OCI-LY7 (cell line): ENCODE data around the gene KCMF1. TPM values are rescaled to one million over a fixed set of nuclear protein-coding genes. Genes with fewer than 3 reads are reported as not detected.
A peak's percentile ranks its signal among the peaks of the same experiment; 100 is the strongest.

Experiments
- BruUV-seq: library from RNA; stranded (reverse); fragments of 400-500 nt; replicated peaks from 2 replicates; lab custom pipeline; 2021; lab: Mats Ljungman, UMichigan
- CTCF ChIA-PET: fragments of 300-600 bp; sonication (Branson Sonifier 250); formaldehyde crosslinking; loops from one replicate; lab custom pipeline; 2022; ENCODE audit warnings: antibody characterized with exemption; ENCODE audit not compliant: unreplicated experiment; lab: Charles Lee
- POLR2A ChIA-PET: fragments of 300-600 bp; sonication (Branson Sonifier 250); formaldehyde crosslinking; loops from one replicate; lab custom pipeline; 2022; ENCODE audit warnings: antibody characterized with exemption; lab: Charles Lee
- DNase-seq: peaks from one replicate; pipeline ENCODE4 v3.0.0-alpha.2; 2015; ENCODE audit warnings: low spot score
- H2AFZ ChIP-seq: fragments of 200-600 bp; sonication (generic), shearing (Covaris generic); 2 replicates; pipeline ENCODE4 v1.6.1; 2014; ENCODE audit warnings: mild to moderate bottlenecking, antibody characterized with exemption, low read length, moderate library complexity
- H3K27ac ChIP-seq: fragments of 200-600 bp; sonication (generic); 2 replicates; pipeline ENCODE4 v1.5.1; 2014; ENCODE audit warnings: mixed run types, low read depth, mild to moderate bottlenecking, moderate library complexity, low read length, inconsistent platforms; ENCODE audit not compliant: poor library complexity, severe bottlenecking
- H3K36me3 ChIP-seq: fragments of 200-600 bp; sonication (generic); 2 replicates; pipeline ENCODE4 v1.6.1; 2014; ENCODE audit warnings: mild to moderate bottlenecking, antibody characterized with exemption, low read length, moderate library complexity, mixed read lengths; ENCODE audit not compliant: insufficient read depth
- H3K4me1 ChIP-seq: fragments of 200-600 bp; sonication (generic); 2 replicates; pipeline ENCODE4 v1.5.1; 2014; ENCODE audit warnings: mild to moderate bottlenecking, low read length; ENCODE audit not compliant: insufficient read depth, poor library complexity, severe bottlenecking
- H3K4me2 ChIP-seq: fragments of 200-600 bp; sonication (generic); 2 replicates; pipeline ENCODE4 v1.6.1; 2014; ENCODE audit warnings: mild to moderate bottlenecking, low read length
- H3K4me3 ChIP-seq: fragments of 200-600 bp; sonication (generic); 2 replicates; pipeline ENCODE4 v1.5.1; 2014; ENCODE audit warnings: mild to moderate bottlenecking, low read depth, low read length; ENCODE audit not compliant: poor library complexity, severe bottlenecking
- H3K79me2 ChIP-seq: fragments of 200-600 bp; sonication (generic); 2 replicates; pipeline ENCODE4 v1.6.1; 2016; ENCODE audit warnings: low read depth, mild to moderate bottlenecking, low read length, moderate library complexity, mixed read lengths; ENCODE audit not compliant: insufficient read depth
- H3K9me2 ChIP-seq: fragments of 200-600 bp; sonication (generic); 2 replicates; pipeline ENCODE4 v1.6.1; 2016; ENCODE audit warnings: mild to moderate bottlenecking, low read length, mixed read lengths; ENCODE audit not compliant: insufficient read depth
- H3K9me3 ChIP-seq: fragments of 200-600 bp; sonication (generic); 2 replicates; pipeline ENCODE4 v1.6.1; 2014; ENCODE audit warnings: mild to moderate bottlenecking, mixed run types, low read length, mixed read lengths
- H4K20me1 ChIP-seq: fragments of 200-600 bp; sonication (generic); 2 replicates; pipeline ENCODE4 v1.6.1; 2014; ENCODE audit warnings: mild to moderate bottlenecking, antibody characterized with exemption, low read length, moderate library complexity, mixed read lengths; ENCODE audit not compliant: insufficient read depth
- EZH2phosphoT487 ChIP-seq: fragments of 200-600 bp; sonication (generic); IDR thresholded peaks from 2 replicates; pipeline ENCODE4 v1.6.1; 2018; ENCODE audit warnings: low read depth, borderline replicate concordance, mild to moderate bottlenecking, mixed run types, antibody characterized with exemption, low read length, moderate library complexity, mixed read lengths
- intact Hi-C: fragments of 100-400 bp; cut with micrococcal nuclease; formaldehyde crosslinking; loops from one replicate; pipeline ENCODE4 v1.10.0; 2022; ENCODE audit not compliant: unreplicated experiment
- total RNA-seq, 2 experiments: library from RNA; depleted of rRNA in 1 of 2; stranded (reverse); fragments of >200 nt in 1 of 2; shearing (Covaris generic) in 1 of 2; gene quantifications; 2 replicates each; pipeline ENCODE4 v1.2.3, GENCODE V29; 2014 to 2022
- TF ChIP-seq, protein P1 (sequence below): fragments of 200-600 bp; sonication (generic); conservative IDR thresholded peaks from 2 replicates; pipeline ENCODE4 v1.5.1; 2014; ENCODE audit warnings: mild to moderate bottlenecking, antibody characterized with exemption, low read length, moderate library complexity, mixed read lengths

KCMF1 gene
- total RNA-seq, 2 experiments from 2014 or later, result 42.2 to 95.1 TPM

- H3K4me1 ChIP-seq, result peaks cover 11% of the 10 kb centered on the region
- DNase-seq, result no peak
- H4K20me1 ChIP-seq, result peaks cover 14% of the 10 kb centered on the region; the same call in 1 of the 2 replicates
- H3K36me3 ChIP-seq, result peaks cover 56% of the 10 kb centered on the region
- H3K4me3 ChIP-seq, result no peak overlapping the region
- BruUV-seq, result no TSS peak
- TF ChIP-seq, protein P1, sequence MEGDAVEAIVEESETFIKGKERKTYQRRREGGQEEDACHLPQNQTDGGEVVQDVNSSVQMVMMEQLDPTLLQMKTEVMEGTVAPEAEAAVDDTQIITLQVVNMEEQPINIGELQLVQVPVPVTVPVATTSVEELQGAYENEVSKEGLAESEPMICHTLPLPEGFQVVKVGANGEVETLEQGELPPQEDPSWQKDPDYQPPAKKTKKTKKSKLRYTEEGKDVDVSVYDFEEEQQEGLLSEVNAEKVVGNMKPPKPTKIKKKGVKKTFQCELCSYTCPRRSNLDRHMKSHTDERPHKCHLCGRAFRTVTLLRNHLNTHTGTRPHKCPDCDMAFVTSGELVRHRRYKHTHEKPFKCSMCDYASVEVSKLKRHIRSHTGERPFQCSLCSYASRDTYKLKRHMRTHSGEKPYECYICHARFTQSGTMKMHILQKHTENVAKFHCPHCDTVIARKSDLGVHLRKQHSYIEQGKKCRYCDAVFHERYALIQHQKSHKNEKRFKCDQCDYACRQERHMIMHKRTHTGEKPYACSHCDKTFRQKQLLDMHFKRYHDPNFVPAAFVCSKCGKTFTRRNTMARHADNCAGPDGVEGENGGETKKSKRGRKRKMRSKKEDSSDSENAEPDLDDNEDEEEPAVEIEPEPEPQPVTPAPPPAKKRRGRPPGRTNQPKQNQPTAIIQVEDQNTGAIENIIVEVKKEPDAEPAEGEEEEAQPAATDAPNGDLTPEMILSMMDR, result no peak
- no peak for TF ChIP-seq EZH2phosphoT487
- ChIA-PET POLR2A (interaction anchor here (1.2 kb wide), 1 partner anchor 62 kb away, joined by 4 read pairs; no protein-coding TSS in a partner anchor), CTCF (no interaction called here)
- no peaks in the 10 kb centered on the region for H3K9me2 ChIP-seq
- intact Hi-C loops, result no loop called here
- H2AFZ ChIP-seq, result no peak overlapping the region
- H3K79me2 ChIP-seq, result peaks cover 97% of the 10 kb centered on the region
- no peak overlapping the region for H3K4me2 ChIP-seq
- H3K27ac ChIP-seq, result no peak overlapping the region
- H3K9me3 ChIP-seq, result no peaks in the 10 kb centered on the region
Observed at GRCh38 chr2:85008252-85008651, 37.3 kb downstream of the KCMF1 start.

DNA sequence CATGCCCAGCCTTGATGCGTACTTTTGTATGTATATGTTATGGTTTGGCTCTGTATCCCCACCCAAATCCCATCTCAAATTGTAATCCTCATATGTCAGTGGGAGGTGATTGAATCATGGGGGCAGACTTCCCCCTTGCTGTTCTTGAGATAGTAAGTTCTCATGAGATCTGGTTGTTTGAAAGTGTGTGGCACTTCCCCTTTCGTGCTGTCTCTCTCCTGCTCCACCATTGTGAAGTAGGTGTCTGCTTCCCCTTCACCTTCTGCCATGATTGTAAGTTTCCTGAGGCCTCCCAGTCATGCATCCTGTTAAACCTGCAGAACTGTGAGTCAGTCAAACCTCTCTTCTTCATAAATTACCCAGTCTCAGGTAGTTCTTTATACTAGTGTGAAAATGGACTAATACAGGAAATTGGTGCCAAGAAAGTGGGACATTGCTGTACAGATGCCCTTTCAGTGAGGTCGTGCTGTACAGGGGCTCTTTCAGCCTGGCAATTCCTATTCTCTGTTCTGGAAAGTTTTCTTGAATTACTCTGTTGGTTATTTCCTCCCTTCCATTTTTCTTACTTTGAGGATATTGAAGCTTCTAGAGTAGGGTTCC, 38.2 kb downstream of the KCMF1 start:
- Histone ChIP-seq H3K4me1 (peaks cover 18% of the 10 kb centered on the region), H3K9me3 (no peaks in the 10 kb centered on the region), H4K20me1 (peaks cover 17% of the 10 kb centered on the region; the same call in 1 of the 2 replicates), H3K36me3 (peaks cover 53% of the 10 kb centered on the region), H3K4me2 (no peak overlapping the region), H3K27ac (no peak overlapping the region), H3K4me3 (no peak overlapping the region), H3K79me2 (peaks cover 97% of the 10 kb centered on the region), H2AFZ (no peak overlapping the region), H3K9me2 (no peaks in the 10 kb centered on the region)
- peak; percentile 39 for DNase-seq
- CTCF ChIA-PET, result no interaction called here
- TF ChIP-seq, protein P1, result no peak
- no peak for TF ChIP-seq EZH2phosphoT487
- intact Hi-C loops, result no loop called here
- POLR2A ChIA-PET, result interaction anchor here (0.6 to 1.2 kb wide), 3 partner anchors 63 to 1791 kb away, joined by 3 to 4 read pairs (median 4); no protein-coding TSS in a partner anchor
- no TSS peak for BruUV-seq

- DNase-seq, result no peak
- no TSS peak for BruUV-seq
- Histone ChIP-seq H3K4me3 (no peak overlapping the region), H3K36me3 (peaks cover 50% of the 10 kb centered on the region), H3K79me2 (peaks cover 97% of the 10 kb centered on the region), H3K4me2 (no peak overlapping the region), H2AFZ (no peak overlapping the region), H3K4me1 (peaks cover 24% of the 10 kb centered on the region), H4K20me1 (peaks cover 18% of the 10 kb centered on the region; the same call in 1 of the 2 replicates), H3K9me3 (no peaks in the 10 kb centered on the region), H3K27ac (no peak overlapping the region), H3K9me2 (no peaks in the 10 kb centered on the region)
- TF ChIP-seq, protein P1, result no peak
- TF ChIP-seq EZH2phosphoT487, result no peak
- POLR2A ChIA-PET, result interaction anchor here (0.6 kb wide), 1 partner anchor 21 kb away, joined by 4 read pairs; no protein-coding TSS in a partner anchor
- intact Hi-C loops, result loop anchor here (5.0 kb wide), 1 partner anchor 193 kb away; no protein-coding TSS in a partner anchor
- CTCF ChIA-PET, result no interaction called here
Observed at GRCh38 chr2:85010404-85010803, 39.4 kb downstream of the KCMF1 start.
